Gastroesophageal sphincter (tissue), 3 donors: ENCODE results near the gene MATN1.

ENCODE experiments used
- EP300 ChIP-seq: sonication (generic); formaldehyde crosslinking; IDR thresholded peaks from one replicate; pipeline ENCODE4 v1.6.1; 2017; ENCODE audit warnings: antibody characterized with exemption, mild to moderate bottlenecking
- POLR2A ChIP-seq, 2 donors: fragments of 450-650 bp; IDR thresholded peaks; one replicate each; pipeline ENCODE4 v1.6.1; 2017; ENCODE audit warnings: antibody characterized with exemption in 2 of 2, mild to moderate bottlenecking in 2 of 2, moderate library complexity in 1 of 2
- POLR2AphosphoS5 ChIP-seq: sonication (generic); formaldehyde crosslinking; IDR thresholded peaks from one replicate; pipeline ENCODE4 v1.6.1; 2017; ENCODE audit warnings: antibody characterized with exemption
- TF ChIP-seq, protein P1 (sequence below), 4 experiments: fragments of 200-600 bp in 2 of 4; fragments of 450-650 bp in 2 of 4; sonication (generic) in 1 of 4; IDR thresholded peaks; one replicate each; pipeline ENCODE4 v1.5.1; 2017 to 2019; ENCODE audit warnings: antibody characterized with exemption in 4 of 4, mild to moderate bottlenecking in 2 of 4, moderate library complexity in 2 of 4

DNA sequence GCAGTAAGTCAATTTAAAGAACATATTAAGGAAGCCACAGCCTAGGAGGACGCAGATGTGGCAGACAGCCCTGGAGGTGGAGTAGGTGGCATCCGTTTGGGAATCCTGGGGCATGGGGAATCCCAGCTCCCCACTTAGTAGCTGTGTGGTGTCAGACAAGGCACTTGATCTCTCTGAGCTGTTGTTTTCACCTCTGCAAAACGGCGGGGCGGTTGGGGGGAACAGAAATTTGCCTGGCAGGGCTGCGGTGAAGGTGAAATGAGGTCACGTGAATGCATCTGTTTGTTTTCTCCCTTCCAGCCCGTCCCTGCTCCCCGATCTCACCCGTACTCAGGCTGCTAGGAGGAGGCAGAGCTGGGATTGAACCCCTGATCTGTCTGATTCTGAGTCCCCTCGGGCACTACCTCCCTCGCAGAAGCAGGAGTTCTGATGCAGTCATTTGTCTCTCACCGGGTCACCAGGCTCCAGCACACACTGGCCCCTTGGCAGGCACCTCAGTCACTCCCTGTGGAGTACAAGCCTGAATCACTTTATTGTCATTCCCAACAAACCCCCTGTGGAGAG, 36.4 kb upstream of the MATN1 start:
- TF ChIP-seq, protein P1, sequence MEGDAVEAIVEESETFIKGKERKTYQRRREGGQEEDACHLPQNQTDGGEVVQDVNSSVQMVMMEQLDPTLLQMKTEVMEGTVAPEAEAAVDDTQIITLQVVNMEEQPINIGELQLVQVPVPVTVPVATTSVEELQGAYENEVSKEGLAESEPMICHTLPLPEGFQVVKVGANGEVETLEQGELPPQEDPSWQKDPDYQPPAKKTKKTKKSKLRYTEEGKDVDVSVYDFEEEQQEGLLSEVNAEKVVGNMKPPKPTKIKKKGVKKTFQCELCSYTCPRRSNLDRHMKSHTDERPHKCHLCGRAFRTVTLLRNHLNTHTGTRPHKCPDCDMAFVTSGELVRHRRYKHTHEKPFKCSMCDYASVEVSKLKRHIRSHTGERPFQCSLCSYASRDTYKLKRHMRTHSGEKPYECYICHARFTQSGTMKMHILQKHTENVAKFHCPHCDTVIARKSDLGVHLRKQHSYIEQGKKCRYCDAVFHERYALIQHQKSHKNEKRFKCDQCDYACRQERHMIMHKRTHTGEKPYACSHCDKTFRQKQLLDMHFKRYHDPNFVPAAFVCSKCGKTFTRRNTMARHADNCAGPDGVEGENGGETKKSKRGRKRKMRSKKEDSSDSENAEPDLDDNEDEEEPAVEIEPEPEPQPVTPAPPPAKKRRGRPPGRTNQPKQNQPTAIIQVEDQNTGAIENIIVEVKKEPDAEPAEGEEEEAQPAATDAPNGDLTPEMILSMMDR (IDR thresholded peaks at IDR 0.05) = no peak
- no peak for TF ChIP-seq POLR2A (IDR thresholded peaks at IDR 0.05)
- no peak for TF ChIP-seq POLR2AphosphoS5
- TF ChIP-seq EP300 = no peak
